Stimulated activated CD4-positive, alpha-beta T cell treated with anti-CD3 and anti-CD28 coated beads, Interleukin-2, amount 100 ng/mL, for 24 hours (primary cell): Measurements from ENCODE around the gene RFPL1.

Experiments
- DNase-seq, 2 donors: peaks; one replicate each; pipeline ENCODE4 v3.0.0-alpha.2; 2020

Gene RFPL1

DNA sequence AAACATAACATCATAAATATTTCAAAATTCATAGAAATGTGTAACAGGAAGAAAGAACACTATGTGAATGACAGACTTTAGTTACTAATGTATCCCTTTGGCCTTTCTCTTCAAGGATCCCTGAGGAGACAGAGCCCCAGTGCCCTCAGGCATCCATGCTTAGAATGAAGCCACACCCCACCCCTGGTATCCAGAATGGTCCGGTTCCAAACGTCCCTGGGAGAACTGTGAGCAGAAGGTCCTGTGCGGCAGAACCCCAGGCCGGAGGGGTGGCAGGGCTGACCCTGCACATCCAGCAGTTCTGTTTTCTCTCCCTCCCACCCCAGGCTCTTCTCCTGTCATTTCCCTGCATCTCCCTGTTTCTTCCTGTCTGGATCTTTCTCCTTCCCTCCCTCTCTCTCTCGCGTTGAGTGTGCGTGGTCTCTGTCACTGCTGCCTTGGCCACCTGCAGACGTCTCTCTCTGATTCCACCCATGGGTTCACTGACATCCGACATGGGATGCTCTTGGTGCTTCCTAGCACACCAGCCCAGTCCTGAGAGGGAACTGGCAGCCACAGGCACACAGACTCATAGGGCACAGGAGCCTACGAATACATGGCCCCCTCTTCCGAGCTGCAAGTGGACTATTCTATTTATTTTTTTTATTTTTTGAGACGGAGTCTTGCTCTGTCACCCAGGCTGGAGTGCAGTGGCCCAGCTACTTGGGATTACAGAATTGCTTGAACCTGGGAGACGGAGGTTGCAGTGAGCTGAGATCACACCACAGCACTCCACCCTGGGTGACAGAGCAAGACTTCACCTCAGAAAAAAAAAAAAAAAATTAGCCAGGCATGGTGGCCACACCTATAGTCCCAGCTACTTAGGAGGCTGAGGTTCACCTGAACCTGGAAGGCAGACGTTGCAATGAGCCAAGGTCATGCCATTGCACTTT, 5.7 kb downstream of the RFPL1 start:
- no peak for DNase-seq

GRCh38 chr22:29445508-29445907, 7.1 kb downstream of the RFPL1 start:
- DNase-seq, result no peak

GRCh38 chr22:29447906-29448305, 9.5 kb downstream of the RFPL1 start:
- DNase-seq, result no peak

DNA sequence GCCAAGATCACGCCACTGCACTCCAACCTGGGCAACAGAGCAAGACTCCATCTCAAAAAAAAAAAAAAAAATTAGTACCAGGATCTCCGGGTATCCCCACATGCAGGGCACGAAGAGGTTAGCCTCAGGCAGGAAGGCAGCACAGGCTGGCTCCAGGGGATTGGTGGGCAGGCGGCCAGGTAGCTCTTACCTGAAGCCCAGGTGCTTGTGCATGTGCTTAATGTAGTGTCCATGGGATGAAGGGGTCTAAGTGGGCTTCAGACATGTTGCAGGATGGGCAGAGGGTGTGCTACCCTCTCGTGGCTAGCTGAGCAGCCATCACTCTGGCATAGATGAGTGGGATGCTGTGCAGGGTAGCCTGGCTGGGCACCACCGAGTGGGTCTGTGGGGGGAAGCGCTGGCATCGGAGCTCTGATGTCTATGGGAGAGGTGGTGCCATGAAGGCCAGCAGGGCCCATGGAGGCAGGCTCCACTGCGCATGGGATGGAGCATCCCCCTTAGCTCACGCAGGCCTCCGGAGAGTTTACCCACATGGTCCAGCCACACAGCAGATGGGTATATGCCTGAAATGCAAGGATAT, 11.0 kb downstream of the RFPL1 start:
- no peak for DNase-seq

DNA sequence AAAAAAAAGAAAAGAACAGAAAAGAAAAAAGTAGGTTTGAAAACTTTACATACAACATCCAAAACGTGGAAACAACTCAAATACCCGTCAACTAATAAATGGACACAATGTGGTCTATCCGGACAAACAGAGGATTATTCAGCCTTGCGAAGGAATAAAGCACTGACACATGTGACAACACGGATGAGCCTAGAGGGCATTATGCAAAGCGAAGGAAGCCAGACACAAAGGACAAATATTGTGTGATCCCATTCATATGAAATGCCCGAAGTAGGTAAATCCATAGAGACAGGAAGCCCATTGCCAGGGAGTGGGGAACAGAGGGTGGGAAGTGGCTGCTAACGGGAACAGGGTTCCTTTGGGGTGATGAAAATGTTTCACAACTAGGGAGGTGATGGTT, 11.8 kb downstream of the RFPL1 start:
- no peak for DNase-seq

GRCh38 chr22:29451863-29452262, 13.5 kb downstream of the RFPL1 start:
- DNase-seq, result no peak

DNA sequence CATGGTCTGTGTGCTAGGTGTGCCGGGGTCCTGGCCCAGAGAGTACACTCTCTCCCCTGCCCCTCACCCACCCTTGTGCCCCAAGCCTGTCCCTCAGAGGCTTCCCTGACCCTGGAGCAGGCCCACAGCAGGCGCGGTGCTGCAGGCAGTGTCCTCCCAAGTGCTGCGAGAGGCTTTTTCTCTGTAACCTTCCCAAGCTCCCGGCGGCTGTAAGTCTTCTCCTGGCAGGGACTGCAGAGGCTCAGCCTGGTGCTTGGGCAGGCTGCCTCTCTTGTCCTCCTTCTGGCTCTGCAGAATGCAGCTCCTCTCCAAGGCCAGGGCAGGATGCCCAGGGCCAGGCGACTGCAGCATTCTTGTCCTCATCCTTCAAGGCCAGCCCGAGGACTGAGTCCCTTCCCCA, 15.9 kb downstream of the RFPL1 start:
- DNase-seq, result no peak

- DNase-seq, result no peak
Measured at GRCh38 chr22:29456211-29456671, 17.9 kb downstream of the RFPL1 start.

GRCh38 chr22:29457730-29458129, 19.3 kb downstream of the RFPL1 start:
- no peak for DNase-seq

DNA sequence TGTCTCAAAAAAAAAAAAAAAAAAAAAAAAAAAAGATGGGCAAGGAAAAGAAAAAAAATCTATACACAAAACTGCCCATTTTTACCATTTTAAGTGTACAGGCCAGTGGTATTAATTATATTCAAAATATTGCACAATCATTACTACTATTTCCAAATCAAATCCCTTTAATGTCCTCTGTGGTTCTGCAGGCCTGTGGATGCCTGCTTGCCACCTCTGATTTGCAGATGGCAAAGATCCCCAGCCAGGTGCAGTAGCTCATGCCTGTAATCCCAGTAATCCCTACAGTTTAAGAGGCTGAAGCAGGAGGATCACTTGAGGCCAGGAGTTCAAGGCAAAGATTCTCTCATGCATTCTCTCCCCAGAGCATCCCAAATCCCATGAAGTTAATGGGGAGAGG, 20.2 kb downstream of the RFPL1 start:
- DNase-seq, result no peak

DNA sequence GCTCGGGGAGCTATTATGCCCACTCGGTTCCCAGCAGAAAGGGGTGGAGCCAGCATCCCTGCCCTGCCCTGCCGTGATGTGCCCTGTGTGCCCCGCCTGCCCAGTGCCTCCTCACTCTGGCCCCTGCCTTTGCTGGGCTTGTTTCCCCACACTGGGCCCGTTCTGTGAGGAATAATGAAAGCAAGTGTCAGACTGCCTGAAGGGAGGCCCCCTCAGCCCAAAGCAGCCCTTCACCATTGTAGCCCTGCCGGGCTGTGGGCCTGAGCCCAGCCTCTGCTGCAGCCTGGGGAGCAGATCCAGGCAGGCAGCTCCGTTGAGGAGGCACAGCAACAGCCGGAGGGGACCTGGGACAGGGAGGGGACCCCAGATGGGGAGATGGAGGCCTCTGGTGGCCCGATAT, 21.4 kb downstream of the RFPL1 start:
- DNase-seq, result no peak

DNA sequence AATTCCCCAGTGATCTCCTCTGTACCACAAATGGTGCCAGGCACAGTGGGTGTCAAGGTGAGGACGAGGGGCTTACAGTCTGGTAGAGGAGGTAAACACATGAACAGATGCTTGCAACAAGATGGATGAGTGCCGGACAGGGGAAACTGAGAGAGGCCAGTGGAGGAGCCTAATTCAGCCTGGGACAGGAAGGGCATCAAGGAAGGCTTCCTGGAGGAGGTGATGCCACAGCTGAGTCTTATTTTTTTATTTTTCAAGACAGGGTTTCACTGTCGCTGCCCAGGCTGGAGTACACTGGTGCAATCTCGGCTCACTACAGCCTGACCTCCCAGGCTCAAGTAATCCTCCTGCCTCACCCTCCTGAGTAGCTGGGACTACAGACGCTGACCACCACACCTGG, 22.9 kb downstream of the RFPL1 start:
- no peak for DNase-seq

GRCh38 chr22:29463629-29464028, 25.2 kb downstream of the RFPL1 start:
- no peak for DNase-seq

DNA sequence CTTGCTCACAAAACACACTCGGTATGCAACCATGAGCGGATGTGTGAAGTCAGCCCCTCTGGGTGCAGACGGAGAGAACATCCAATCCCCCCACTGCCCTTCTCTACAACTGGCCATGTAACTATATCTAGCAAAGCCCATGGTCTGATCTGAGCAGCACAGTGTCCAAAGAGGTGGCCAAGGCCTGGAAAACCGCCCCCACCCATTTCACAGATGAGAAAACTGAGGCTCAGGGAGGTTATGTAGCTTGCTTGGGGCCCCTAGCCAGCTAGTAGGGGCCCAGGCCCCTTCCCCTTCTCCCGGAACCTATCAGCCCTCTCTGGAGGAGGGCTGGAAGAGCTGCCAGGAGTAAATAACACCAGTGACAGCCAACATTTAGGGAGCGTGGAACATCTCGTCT, 26.2 kb downstream of the RFPL1 start:
- DNase-seq, result no peak

DNA sequence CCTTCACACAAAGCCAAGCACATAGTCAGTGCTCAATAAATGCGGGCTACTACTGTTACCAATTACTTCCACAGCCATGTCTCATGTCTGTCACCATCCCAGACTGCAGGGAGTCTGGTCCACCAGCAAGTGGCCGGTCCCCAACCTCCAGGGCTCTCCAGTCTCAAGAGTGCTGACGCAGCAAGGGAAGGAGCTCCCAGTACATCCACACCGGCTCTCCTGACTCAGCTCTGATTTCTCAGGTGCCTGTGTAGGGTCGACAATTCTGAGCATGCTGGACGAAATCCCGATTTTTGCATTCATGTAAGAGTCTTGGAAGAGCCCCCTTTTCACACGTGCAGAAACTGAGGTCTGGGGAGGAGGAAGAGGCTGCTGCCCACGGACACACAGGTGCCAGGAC, 31.4 kb downstream of the RFPL1 start:
- DNase-seq, result no peak

- DNase-seq, result peak; percentile 82 to 83
Measured at GRCh38 chr22:29470159-29470855, 31.9 kb downstream of the RFPL1 start.

DNA sequence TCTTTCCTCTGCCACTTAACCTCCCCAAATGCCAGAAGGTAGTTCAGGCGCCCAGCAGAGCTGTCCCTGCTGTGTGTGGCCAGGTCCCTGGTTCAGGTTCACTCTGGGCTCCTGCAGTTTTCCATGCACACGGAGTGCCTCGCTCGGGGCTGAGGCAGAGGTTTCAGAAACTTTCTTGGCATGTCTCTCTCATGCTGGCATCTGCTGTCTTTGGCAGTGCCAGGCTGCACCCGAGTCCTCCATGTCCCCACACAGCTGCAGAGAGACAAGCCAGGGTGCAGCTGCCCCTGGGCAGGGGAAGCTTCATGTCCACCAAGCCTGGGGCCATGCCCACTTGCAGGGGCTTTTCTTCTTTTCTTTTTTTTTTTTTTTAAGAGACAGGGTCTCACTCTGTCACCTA, 34.6 kb downstream of the RFPL1 start:
- no peak for DNase-seq

GRCh38 chr22:29475550-29475949, 37.2 kb downstream of the RFPL1 start:
- no peak for DNase-seq

DNA sequence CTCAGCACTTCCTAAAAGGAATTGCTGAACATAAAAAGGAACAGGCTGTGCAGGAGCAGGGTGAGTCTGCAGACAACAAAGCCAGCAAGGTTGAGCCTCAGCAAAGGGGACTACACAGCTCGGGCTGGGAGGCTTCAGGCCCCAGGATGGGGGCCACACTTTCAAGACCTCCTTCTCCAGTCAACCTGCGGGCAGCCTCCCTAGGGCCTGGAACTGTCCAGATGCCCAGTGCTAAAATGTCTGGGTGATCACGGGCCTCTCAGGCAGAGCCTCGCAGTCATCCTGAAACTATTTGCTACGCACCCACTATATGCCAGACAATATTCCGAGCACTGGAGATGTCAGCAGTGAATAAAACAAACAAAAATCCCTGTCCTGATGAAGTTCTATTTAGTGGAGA, 37.7 kb downstream of the RFPL1 start:
- no peak for DNase-seq

DNA sequence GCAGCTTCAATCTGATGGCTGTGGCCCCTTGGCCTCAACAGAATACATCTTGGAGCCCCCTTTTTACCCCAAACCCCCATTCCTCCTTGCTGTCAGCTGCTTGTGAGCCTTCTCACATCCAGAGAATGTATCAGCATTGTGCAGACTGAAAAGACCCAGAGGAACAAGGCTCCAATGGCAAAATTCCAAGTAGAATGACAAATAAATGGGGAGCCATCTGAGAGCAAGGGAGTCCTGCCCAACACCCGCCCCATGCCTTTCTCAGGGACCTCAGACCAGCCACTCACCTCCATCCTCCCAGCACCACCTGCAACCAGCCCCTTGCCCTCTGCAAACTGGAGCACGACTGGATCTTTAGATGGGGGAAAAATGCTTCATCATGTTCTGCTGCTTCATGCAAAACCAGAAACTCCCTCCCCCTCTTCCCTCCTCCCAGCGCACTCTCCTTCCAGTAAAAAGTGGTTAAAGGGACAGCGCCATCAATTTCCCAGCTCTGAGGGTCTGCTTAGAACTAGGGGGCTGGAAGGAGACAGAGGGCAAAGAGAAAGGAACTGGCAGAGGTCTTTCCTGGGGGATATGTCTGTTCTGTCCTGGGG, 39.4 kb downstream of the RFPL1 start:
- DNase-seq, result no peak

DNA sequence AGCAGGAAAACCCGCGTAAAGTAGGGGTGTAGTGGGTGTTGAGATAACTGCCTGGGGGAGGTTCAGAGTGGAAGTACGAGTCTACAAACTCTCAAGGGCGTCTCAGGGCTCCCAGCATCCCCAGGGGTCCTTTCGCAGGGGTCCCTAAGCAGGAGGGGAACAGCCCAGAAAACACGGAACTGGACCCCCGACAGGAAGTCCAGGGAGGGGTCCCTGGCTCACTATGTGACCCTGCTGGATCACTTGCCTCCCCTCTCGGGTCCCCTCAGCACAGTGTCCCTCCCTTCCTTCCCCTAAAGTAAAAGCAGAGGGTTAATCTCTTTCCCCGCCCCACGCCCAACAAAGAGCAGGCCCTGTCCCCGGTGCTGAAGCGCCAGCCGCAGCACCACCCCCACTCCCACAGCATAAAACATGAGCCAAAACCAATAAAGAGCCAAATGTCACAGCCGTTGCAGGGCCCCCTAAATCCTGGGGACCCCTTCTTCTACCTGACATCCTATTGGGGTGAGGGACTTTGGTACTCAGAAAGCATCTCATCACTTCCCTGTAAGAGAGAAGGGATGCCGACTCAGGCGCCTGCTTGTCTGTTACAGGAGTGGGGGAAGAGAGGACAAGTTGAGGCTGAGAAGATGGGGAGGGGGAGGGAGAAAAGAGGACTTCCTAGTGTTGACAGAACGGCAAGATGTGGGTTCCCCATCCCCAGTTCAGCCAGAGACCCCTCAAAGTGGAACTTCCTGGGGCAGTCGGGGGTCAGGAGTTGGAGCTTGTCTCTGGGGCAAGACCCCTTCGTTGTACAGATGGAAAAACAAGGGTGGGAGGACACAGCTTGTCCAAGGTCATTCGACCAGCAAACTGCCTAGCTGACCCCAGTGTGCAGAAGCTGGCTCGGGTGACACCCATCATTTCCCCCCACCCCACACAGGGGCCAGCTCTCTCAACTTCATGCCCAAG, 40.2 kb downstream of the RFPL1 start:
- peak in 1 of 2 donors; percentile 37 for DNase-seq
